ENCODE data around the gene AWAT2. TPM values are rescaled to one million over a fixed set of nuclear protein-coding genes. Genes with fewer than 3 reads are reported as not detected.

The AWAT2 gene
- total and polyA plus RNA-seq, 5 donors from 2014 or later, result not detected

- Mint-ChIP-seq H3K4me3 (no peak overlapping the region), H3K27ac (no peak overlapping the region)
Observed at GRCh38 chrX:69991685-69992084, 58.1 kb downstream of the AWAT2 start.

More at GRCh38 chrX:69991685-69992084, 58.1 kb downstream of the AWAT2 start:
- Mint-ChIP-seq H3K27me3 (no peaks in the 10 kb centered on the region), H3K9me3 (no peaks in the 10 kb centered on the region), H3K36me3 (no peaks in the 10 kb centered on the region), H3K4me1 (no peaks in the 10 kb centered on the region)
- ATAC-seq (ENCODE audit: low read depth in 2 of 2) (no peak), DNase-seq (no peak)
- no peaks in the 10 kb centered on the region for H3K9me3 ChIP-seq (ENCODE audit: control insufficient read depth in 2 of 2, low read length in 2 of 2)
- H3K27me3 ChIP-seq (ENCODE audit: control insufficient read depth, insufficient read depth, low read length), result no peaks in the 10 kb centered on the region
- no peaks in the 10 kb centered on the region for H3K36me3 ChIP-seq (ENCODE audit: control insufficient read depth, insufficient read depth, low read length)
- no peak overlapping the region for H3K4me3 ChIP-seq (ENCODE audit: low read depth, low read length)
- no peak overlapping the region for H3K27ac ChIP-seq (ENCODE audit: insufficient read depth, low read length, poor library complexity, severe bottlenecking)
- H3K4me1 ChIP-seq (ENCODE audit: control insufficient read depth, insufficient read depth, low read length, poor library complexity, severe bottlenecking), result no peaks in the 10 kb centered on the region

Other genes with a start within 250 kb of the AWAT2 start
- not detected for gene OTUD6A, start 12.5 kb upstream of the AWAT2 start, total RNA-seq
- gene OTUD6A, start 12.5 kb upstream of the AWAT2 start, polyA plus RNA-seq, result not detected
- gene IGBP1, start 83.5 kb upstream of the AWAT2 start, total RNA-seq, result 64.0 TPM
- 10 to 100 TPM; 75.9 to 91.3 (median 81.6) TPM for gene IGBP1, start 83.5 kb upstream of the AWAT2 start, polyA plus RNA-seq
- gene DGAT2L6, start 127.5 kb upstream of the AWAT2 start, total RNA-seq, result not detected
- not detected for gene DGAT2L6, start 127.5 kb upstream of the AWAT2 start, polyA plus RNA-seq
- not detected for gene AWAT1, start 184.7 kb upstream of the AWAT2 start, total RNA-seq
- gene AWAT1, start 184.7 kb upstream of the AWAT2 start, polyA plus RNA-seq, result not detected
- 0.39 TPM for gene P2RY4, start 210.3 kb upstream of the AWAT2 start, total RNA-seq
- gene P2RY4, start 210.3 kb upstream of the AWAT2 start, polyA plus RNA-seq, result not detected
- not detected for gene ARR3, start 218.4 kb upstream of the AWAT2 start, total RNA-seq
- not detected for gene ARR3, start 218.4 kb upstream of the AWAT2 start, polyA plus RNA-seq
- gene RAB41, start 232.2 kb upstream of the AWAT2 start, total RNA-seq, result not detected
- under 1 TPM in 1 of 4 donors, not detected in 3; 0.37 TPM for gene RAB41, start 232.2 kb upstream of the AWAT2 start, polyA plus RNA-seq
- gene PDZD11, start 240.0 kb upstream of the AWAT2 start, total RNA-seq, result 18.7 TPM
- 10 to 100 TPM; 53.7 to 84.3 (median 64.4) TPM for gene PDZD11, start 240.0 kb upstream of the AWAT2 start, polyA plus RNA-seq
- 0.42 TPM for gene KIF4A, start 240.2 kb upstream of the AWAT2 start, total RNA-seq
- 1 to 10 TPM in 1 of 4 donors, under 1 TPM in 3; 0.34 to 1.2 (median 0.55) TPM for gene KIF4A, start 240.2 kb upstream of the AWAT2 start, polyA plus RNA-seq